Embryonic facial prominence (tissue), 1 donor: ENCODE results near the gene SAMD4A.
"Not testable (repeated sequence)": the region's sequence is repeated elsewhere in the genome, so short reads cannot be mapped to it uniquely, and the experiment has no call there.

Experiments
- DNase-seq: peaks from one replicate; pipeline ENCODE4 v3.0.0-alpha.2; 2016; ENCODE audit errors: extremely low spot score

The SAMD4A gene

GRCh38 chr14:54597795-54598443, 31.0 kb downstream of the SAMD4A start:
- no peak for DNase-seq

- DNase-seq: no peak
Observed at GRCh38 chr14:54599966-54600716, 33.2 kb downstream of the SAMD4A start.

GRCh38 chr14:54600717-54601109, 33.8 kb downstream of the SAMD4A start:
- DNase-seq: no peak

- no peak for DNase-seq
Observed at GRCh38 chr14:54603362-54603761, 36.4 kb downstream of the SAMD4A start.

DNA sequence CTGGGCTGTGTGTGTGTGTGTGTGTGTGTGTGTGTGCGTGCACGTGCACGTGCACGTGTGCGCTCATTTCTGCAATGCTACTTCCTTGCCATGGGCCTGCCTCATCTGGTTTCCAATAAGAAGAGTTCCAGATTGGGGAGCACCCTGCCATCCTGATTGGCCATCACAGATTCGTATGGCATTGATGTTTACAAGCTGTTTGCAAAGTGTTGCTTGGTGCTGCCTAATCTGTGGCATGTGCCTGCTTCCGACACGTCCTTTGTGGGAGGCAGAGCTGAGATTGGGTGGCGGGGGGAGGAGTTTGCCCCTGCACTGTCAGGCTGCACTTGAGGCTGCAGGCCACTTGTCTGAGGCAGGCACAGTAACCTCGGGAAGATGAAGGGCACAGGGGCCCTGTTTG, 39.2 kb downstream of the SAMD4A start:
- DNase-seq: peak; percentile 15

DNA sequence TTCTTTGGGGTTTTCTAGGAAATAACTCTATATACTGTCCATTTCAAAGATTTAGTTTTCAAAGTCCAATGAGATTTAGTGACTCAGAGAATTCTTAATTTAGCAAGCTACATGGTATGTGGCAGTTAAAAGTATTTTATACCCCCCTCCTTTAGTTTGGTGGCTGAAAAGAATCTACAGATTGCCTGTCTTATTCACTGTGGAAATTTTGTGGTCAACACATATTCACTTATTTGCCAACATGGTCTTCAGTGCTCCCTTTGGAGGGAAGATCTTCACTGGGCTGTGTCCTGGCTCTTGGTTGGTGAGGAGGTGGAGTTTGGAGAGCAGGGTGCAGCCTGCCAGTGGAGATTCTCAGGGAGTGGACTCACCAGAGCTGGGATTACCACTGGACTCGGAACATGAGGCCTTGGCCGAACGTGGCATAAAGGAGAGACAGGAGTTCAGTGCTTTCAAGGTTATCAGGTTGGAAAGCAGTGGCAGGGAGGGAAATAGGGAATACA, 39.8 kb downstream of the SAMD4A start:
- DNase-seq: no peak

- DNase-seq: no peak
Observed at GRCh38 chr14:54609576-54609975, 42.6 kb downstream of the SAMD4A start.

DNA sequence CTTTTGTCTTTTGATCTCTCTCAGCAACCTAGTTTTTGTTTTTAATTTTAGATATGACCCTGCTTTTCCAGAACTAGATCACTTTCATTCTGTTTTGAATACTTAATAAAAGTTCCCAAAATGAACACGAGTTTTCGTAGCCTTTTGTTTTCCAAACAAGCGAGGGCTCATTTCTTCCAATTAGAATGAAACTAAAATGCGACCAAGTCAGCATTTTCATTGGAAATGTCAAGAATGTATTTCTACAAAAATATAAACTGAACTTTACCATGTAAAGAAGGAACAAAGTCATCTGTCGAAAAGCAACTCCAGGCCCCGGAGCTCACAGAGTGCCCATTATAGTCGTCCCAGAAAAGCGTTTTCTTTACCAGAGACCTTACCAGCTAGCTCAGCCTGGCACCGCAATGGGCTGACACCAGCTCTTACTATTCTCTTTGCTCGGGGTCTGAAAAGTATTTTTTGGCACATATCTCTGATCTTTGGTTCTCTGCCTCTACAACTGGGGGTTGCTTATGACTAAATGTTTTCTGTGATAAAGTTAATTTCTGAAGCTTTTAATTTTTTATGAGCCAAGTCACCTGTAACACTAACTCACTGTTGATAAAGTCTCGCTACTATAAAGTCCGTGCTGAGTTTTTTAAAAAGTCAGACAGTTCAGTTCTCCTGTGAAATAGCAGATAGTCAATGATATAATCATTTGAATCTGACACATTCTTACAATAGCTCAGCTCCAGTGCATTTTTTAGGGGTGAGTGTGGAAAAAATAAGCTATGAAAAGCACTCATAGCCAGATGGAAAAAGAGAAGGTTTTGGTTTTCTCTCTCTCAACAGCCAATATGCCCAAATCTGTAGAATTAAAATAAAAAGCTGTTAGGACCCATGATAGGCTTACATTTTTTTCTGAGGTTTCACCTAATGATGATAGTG, 43.4 kb downstream of the SAMD4A start:
- DNase-seq: no peak

DNA sequence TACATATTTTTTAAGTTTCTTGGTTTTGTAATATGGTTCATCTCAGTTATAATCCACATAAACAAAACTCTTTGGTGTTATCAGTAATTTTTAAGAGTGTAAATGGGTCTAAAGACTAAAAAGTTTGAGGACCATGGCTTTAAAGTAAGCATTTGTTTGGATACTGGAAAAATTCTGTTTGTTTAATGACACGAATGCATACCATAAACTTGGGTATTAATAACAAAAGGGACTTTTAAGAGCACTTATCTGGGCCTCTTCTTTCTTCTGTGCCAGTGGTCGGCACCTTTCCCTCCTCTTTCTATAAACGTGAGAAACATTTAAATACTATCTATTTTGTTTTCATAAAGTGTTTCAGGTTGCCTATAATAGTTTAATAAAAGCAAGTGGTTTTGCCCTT, 47.4 kb downstream of the SAMD4A start:
- no peak for DNase-seq

- no peak for DNase-seq
Observed at GRCh38 chr14:54617467-54617866, 50.5 kb downstream of the SAMD4A start.

DNA sequence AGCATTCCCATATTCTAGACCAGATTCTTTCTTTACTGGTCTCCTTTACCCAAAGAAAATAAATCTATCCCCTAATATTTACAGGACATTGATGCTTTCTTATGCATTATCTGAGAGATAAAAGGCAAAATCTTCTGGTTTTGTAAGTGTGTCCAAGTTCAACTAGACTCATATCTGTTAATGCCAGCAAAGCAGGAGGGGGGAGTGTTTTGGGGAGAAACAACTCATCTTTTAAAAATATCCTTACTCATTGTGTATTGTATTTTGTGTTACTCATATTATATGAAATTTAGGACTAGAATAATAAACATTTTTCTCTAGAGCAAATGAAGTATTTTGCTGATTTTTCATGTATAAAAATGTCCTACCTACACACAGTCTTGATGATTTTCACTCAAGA, 54.8 kb downstream of the SAMD4A start:
- DNase-seq: no peak

DNA sequence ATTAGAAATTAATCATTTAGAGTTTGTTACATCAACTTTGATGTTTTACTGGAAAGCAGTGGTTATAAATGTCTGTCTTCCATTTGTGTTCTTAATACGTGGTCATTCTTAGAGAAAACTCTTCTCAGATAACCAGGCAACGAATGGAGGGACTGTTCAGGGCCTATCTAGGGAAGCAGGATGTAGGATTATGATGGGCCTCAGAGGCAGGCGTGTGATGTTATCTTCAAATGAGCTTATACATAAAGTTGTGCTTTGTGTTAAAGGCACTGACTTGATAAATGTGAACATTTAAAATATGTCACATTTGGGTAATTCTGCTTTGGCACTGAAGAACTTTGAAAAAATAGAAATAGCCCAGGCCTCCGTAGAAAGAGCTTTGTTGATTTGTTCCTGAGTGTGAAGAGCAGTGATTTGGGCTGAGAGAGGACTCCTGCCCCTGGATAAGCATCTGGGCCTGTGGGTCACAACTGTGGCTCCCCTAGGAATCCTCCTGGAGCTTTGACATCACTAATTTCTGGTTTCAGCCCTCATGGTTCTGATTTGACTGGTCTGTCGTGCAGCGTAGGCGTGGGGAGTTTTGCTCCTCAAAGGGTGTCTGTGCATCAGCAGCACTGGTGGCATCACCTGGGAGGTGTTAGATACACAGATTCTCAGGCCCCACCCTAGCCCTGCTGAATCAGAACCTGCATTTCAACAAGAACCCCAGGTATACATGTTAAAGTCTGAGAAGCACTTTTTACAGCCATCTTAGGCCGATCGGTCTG, 55.4 kb downstream of the SAMD4A start:
- no peak for DNase-seq

GRCh38 chr14:54623279-54624004, 56.5 kb downstream of the SAMD4A start:
- no peak for DNase-seq

DNA sequence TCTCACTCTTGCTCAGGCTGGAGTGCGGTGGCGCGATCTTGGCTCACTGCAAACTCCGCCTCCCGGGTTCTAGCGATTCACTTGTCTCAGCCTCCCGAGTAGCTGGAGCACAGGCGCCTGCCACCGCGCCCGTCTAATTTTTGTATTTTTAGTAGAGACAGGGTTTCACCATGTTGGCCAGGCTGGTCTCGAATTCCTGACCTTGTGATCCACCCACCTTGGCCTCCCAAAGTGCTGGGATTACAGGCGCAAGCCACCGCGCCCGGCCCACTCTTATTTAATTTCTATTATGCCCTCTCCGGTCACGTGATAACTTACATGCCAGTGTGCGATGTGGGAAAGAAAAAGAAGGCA, 57.1 kb downstream of the SAMD4A start:
- DNase-seq: not testable (repeated sequence)

DNA sequence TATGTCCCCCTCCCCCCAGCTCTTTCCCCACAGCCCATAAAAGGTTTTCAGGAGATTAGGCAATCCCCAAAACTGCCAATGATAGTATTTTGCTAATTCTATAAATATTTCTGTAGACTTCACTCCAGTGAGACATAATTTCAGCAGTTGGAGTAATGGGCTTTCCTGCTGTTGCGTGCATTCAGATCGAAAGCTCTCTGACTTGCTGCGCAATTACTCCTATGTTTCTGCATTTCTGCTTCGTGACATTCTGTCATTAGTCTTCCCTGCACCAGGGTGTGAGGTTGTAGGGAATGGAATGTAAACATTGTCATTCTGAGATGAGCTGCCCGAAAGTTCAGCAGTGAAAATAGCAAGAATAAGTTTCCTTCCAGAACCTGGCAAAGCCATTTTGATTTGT, 58.2 kb downstream of the SAMD4A start:
- DNase-seq: no peak

- DNase-seq: no peak
Observed at GRCh38 chr14:54627219-54627539, 60.3 kb downstream of the SAMD4A start.

DNA sequence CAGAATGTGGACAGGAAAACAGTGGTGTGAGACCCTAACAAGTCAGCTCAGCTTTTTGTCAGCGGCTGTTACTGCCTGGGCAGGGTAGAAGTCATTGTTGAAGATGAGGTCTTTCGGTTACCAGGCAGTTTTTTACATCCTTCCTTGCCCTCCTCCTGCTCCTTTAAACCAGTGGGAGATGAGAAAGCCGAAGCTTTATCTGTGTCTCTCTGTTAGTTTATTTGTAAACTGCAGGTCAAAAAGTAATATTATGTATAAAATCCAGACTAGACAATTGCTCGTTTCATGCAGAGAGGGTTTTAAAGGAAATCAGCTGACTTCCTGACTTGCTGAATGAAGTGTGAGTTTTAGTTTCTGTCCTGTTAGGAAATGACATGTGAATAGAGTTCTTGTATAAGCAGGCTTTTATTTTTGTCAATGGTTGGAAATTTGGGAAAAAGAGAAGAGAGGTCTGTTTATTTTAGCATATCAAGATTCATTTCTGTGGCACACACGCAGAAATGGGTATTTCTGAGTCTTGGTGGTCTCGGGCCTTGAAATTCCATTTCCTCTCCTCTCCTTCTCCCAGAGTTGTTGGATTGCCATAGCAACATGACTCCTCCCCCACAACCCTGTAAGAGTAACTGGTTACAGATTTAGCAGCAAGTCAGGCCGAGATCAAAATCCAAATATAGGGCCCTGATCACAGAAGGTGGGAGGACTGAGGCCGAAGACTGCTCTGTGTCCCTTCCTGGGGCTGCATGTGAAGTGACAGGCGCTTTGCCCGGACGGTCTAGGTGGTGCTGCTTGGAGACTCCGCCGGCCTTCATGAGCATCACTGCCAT, 60.8 kb downstream of the SAMD4A start:
- DNase-seq: peak; percentile 90

DNA sequence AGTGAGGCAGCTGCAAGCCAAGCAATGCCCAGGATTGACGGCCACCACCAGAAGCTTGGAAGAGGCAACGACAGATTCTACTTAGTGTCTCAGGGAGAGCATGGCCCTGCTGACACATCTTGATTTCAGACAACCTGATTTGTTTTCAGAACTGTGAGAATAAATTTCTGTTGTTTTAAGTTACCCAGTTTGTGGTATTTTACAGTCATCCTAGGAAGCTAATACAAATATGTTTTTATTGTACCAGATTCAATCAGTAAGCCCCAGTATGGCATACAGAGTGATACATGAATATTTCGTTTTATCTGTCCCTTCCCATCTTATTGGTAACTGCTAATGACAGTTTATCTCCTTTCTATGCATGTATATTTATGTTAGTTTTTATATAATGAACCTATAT, 62.3 kb downstream of the SAMD4A start:
- DNase-seq: no peak

DNA sequence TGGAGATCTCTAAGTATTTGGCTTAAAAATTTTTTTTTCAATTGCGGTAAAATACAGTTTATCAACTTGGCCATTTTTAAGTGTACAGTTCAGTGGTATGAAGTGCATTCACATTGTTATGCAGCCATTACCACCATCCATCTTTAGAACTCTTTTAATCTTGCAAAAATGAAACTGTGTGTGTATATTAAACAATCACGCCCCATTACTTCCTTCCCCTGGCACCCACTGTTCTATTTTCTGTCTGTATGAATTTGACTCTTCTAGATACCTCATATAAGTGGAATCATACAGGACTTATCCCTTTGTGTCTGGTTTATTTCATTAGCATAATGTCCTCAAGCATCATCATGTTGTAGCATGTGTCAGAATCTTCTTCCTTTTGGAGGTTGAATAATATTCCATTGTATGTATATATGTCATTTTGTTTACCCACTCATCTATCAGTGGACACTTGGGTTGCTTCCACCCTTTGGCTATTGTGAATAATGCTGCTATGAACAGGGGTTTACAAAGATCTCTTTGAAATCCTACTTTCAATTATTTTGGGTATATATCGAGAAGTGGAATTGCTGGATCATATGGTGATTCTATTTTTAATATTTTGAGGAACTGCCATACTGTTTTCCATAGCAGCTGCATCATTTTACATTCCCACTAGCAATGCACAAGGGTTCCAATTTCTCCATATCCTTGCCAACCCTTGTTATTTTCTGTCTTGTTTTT, 62.9 kb downstream of the SAMD4A start:
- DNase-seq: no peak

- no peak for DNase-seq
Observed at GRCh38 chr14:54631016-54631415, 64.1 kb downstream of the SAMD4A start.
